HFF-Myc (cell line): Measurements from ENCODE around the gene IL17RB.

Source experiments
- DNase-seq: peaks from one replicate; pipeline ENCODE4 v3.0.0-alpha.2; 2011; ENCODE audit warnings: low read depth; ENCODE audit errors: extremely low read depth
- H3K4me3 ChIP-seq: replicated peaks from 2 replicates; pipeline ENCODE4 v1.5.1; 2011; ENCODE audit warnings: low read depth, mild to moderate bottlenecking, control low read depth, low read length
- CTCF ChIP-seq: IDR thresholded peaks from 2 replicates; pipeline ENCODE4 v1.5.1; 2012; ENCODE audit warnings: mild to moderate bottlenecking, low read depth, low read length, control low read depth; ENCODE audit errors: missing control alignments

IL17RB gene

GRCh38 chr3:53822331-53822741, 24.0 kb upstream of the IL17RB start:
- no peak for TF ChIP-seq CTCF
- no peak for DNase-seq
- no peak overlapping the region for H3K4me3 ChIP-seq

DNA sequence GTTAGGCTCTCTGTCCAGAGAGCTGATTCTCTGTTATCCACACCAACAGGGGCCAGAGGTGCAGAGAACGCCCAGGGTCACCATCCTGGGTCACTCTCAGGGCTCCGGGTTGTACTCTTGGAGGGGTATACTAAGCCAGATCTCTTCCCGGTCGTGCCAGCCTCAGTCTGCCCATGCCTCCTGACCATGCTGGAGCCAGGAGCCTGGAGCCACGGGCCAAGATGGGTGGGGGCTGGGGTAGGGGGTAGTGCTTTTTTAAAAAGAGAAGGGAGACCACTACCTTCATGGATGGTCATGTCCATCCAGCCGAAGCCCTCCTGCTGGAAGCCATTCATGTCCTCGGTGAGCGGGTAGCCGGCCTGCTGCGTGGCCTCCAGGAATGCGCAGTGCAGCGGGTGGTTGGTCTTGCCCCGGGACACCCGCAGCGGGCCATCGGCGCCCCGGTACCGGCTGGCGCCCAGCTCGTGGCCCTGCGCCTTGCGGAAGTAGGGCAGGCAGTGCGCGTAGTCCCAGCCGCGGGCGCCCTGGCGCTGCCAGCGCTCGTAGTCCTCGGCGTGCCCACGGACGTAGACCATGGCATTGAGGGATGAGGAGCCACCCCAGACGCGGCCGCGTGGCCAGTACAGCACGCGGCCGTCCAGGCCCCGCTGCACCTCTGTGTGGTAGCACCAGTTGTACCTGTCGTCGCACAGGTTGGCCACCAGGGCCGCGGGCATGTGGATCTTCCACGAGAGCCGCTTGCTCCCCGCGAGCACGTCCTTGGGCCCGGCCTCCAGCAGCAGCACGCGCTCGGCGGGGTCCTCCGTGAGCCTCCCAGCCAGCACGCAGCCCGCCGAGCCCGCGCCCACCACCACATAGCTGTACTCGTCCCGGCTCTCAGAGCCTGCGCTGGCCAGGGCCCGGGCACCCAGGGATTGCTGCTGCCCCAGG, 23.1 kb upstream of the IL17RB start:
- no peak for DNase-seq
- TF ChIP-seq CTCF, result no peak
- H3K4me3 ChIP-seq, result no peak overlapping the region

DNA sequence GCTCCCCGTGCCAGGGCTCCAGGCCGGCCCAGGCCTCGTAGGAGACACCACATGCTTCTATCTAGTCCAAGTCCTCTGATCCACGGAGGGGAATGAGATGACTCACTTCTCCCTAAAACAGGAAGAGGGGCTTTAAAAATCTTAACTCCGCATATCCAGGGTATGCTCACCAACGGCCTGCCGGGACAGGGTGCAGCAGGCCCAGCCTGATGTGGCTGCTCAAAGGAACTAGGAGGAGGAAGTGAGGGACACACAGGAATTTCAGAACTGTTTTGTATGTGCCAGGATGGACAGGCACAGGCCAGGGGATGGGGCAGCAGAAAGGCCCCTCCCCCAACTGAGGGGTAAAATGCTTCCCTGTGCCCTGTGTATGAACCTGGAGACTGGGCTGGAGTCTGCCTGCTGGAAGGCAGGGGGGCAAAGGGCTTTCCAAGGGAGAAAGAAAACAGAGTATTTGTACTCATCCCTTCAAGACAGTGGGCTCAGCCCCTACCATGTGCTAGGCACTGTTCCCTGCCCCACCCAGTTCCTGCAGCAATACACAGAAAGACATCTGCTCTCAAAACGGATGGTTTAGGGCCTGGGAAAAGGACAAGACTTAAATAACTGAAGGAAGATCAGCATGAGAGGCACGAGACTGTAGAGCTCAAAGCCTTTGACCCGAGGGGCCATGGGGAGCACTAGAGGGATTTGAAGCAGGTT, 22.3 kb upstream of the IL17RB start:
- no peak for DNase-seq
- TF ChIP-seq CTCF, result no peak
- H3K4me3 ChIP-seq, result no peak overlapping the region

GRCh38 chr3:53824795-53825194, 21.6 kb upstream of the IL17RB start:
- TF ChIP-seq CTCF, result no peak
- no peak overlapping the region for H3K4me3 ChIP-seq
- no peak for DNase-seq

DNA sequence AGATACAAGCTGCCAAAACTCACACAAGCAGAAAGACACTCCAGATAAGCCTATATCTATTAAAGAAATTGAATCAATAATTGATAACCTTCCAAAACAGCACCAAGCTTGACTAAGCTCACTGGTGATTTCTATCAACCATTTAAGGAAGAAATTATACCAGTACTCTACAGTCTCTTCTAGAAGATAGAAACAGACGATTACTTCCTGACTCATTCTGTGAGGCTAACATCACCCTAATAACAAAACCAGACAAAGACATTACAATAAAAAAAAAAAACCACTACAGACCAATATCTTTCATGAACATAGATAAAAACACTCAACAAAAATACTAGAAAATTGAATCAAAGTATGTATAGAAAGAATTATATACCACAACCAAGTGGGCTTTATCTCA, 20.3 kb upstream of the IL17RB start:
- H3K4me3 ChIP-seq, result no peak overlapping the region
- no peak for DNase-seq
- no peak for TF ChIP-seq CTCF

DNA sequence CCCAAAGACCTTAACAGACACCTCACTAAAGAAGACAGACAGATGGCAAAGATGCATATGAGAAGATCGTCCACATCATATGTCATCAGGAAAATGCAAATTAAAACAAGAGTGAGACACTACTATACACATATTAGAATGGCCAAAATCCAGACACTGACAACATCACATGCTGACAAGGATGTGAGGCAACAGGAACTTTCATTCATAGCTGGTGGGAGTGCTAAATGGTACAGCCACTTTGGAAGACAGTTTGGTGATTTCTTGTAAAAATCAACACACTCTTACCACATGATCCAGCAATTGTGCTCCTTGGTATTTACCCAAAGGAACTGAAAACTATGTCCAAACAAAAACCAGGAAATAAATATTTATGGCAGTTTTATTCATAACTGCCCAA, 17.8 kb upstream of the IL17RB start:
- no peak for DNase-seq
- H3K4me3 ChIP-seq, result no peak overlapping the region
- no peak for TF ChIP-seq CTCF
